CD8-positive, alpha-beta memory T cell (primary cell): ENCODE data around the gene MYO1D. TPM values are rescaled to one million over a fixed set of nuclear protein-coding genes. Genes with fewer than 3 reads are reported as not detected.

ENCODE experiments used
- CTCF ChIA-PET: fragments of 350-600 bp; sonication (Branson Sonifier 250); formaldehyde crosslinking; loops from one replicate; lab custom pipeline; 2021; ENCODE audit warnings: antibody characterized with exemption; lab: Charles Lee
- POLR2A ChIA-PET: fragments of 350-600 bp; sonication (Branson Sonifier 250); formaldehyde crosslinking; loops from one replicate; lab custom pipeline; 2021; ENCODE audit warnings: antibody characterized with exemption; lab: Charles Lee
- DNase-seq, 5 donors: peaks; one replicate each; pipeline versions ENCODE4 v3.0.0 to v3.0.0-alpha.2; 2020 to 2022; ENCODE audit warnings: mixed read lengths in 1 of 5
- H3K27ac ChIP-seq: one replicate; pipeline ENCODE4 v1.7.0; 2013; ENCODE audit warnings: low read depth, mild to moderate bottlenecking, low read length, moderate library complexity
- H3K27me3 ChIP-seq: 2 replicates; pipeline ENCODE4 v1.7.0; 2013; ENCODE audit warnings: low read length, mild to moderate bottlenecking; ENCODE audit not compliant: insufficient read depth, poor library complexity, severe bottlenecking
- H3K36me3 ChIP-seq: 2 replicates; pipeline ENCODE4 v1.7.0; 2013; ENCODE audit warnings: mild to moderate bottlenecking, low read length, moderate library complexity; ENCODE audit not compliant: insufficient read depth
- H3K4me1 ChIP-seq: 2 replicates; pipeline ENCODE4 v1.7.0; 2013; ENCODE audit warnings: mild to moderate bottlenecking, low read length, moderate library complexity; ENCODE audit not compliant: insufficient read depth
- H3K4me3 ChIP-seq: 2 replicates; pipeline ENCODE4 v1.7.0; 2013; ENCODE audit warnings: mild to moderate bottlenecking, low read length
- H3K9me3 ChIP-seq: 2 replicates; pipeline ENCODE4 v1.7.0; 2013; ENCODE audit warnings: mild to moderate bottlenecking, low read length
- H3K27ac Mint-ChIP-seq, 8 donors: one replicate each; pipeline ENCODE4 v1.8.0; 2020 to 2021; ENCODE audit warnings: mixed read lengths in 8 of 8, mild to moderate bottlenecking in 6 of 8, inconsistent platforms in 3 of 8, moderate library complexity in 3 of 8
- H3K27me3 Mint-ChIP-seq, 2 donors: one replicate each; pipeline ENCODE4 v1.8.0; 2020 to 2021; ENCODE audit warnings: mixed read lengths in 2 of 2, mild to moderate bottlenecking in 1 of 2, moderate library complexity in 1 of 2
- H3K36me3 Mint-ChIP-seq, 3 donors: one replicate each; pipeline ENCODE4 v1.8.0; 2020 to 2021; ENCODE audit warnings: mixed read lengths in 3 of 3, inconsistent platforms in 1 of 3, mild to moderate bottlenecking in 1 of 3
- H3K4me1 Mint-ChIP-seq, 3 donors: one replicate each; pipeline ENCODE4 v1.8.0; 2020 to 2021; ENCODE audit warnings: mixed read lengths in 3 of 3, inconsistent platforms in 1 of 3, mild to moderate bottlenecking in 1 of 3
- H3K4me3 Mint-ChIP-seq, 7 donors: one replicate each; pipeline ENCODE4 v1.8.0; 2020 to 2021; ENCODE audit warnings: mixed read lengths in 7 of 7, mild to moderate bottlenecking in 6 of 7, moderate library complexity in 4 of 7, inconsistent platforms in 2 of 7
- H3K9me3 Mint-ChIP-seq, 5 donors: one replicate each; pipeline ENCODE4 v1.8.0; 2020 to 2022; ENCODE audit warnings: mixed read lengths in 5 of 5, mild to moderate bottlenecking in 3 of 5, moderate library complexity in 2 of 5, inconsistent platforms in 1 of 5
- polyA plus RNA-seq: library from polyadenylated mRNA; unstranded; fragments of 300-500 nt; fragmentation: Illumina TruSeq; gene quantifications from one replicate; pipeline ENCODE4 v1.2.3, GENCODE V29; 2021
- total RNA-seq, 2 experiments: library from RNA; stranded (reverse); gene quantifications; one replicate each; pipeline ENCODE4 v1.2.3, GENCODE V29; 2021

MYO1D gene
- total and polyA plus RNA-seq, 3 experiments from 2014 or later = 9.0 to 15.8 (median 11.5) TPM

GRCh38 chr17:32695864-32696263 lies 181.1 kb downstream of the MYO1D start:
- H3K4me1 ChIP-seq = no peaks in the 10 kb centered on the region
- no peak overlapping the region for H3K27ac ChIP-seq
- no peaks in the 10 kb centered on the region for H3K9me3 ChIP-seq
- no peaks in the 10 kb centered on the region for H3K27me3 ChIP-seq
- no peaks in the 10 kb centered on the region for H3K27me3 Mint-ChIP-seq
- ChIA-PET CTCF (no interaction called here), POLR2A (no interaction called here)
- no peak overlapping the region for H3K4me3 Mint-ChIP-seq
- no peaks in the 10 kb centered on the region for H3K36me3 ChIP-seq
- H3K9me3 Mint-ChIP-seq = no peaks in the 10 kb centered on the region
- no peak overlapping the region for H3K27ac Mint-ChIP-seq
- no peak for DNase-seq
- peaks cover 16 to 23% (median 20%) of the 10 kb centered on the region in 3 donors for H3K4me1 Mint-ChIP-seq
- no peak overlapping the region for H3K4me3 ChIP-seq
- peaks cover 3 to 9% (median 4%) of the 10 kb centered on the region in 3 donors for H3K36me3 Mint-ChIP-seq

GRCh38 chr17:32693194-32693897 lies 183.6 kb downstream of the MYO1D start:
- Mint-ChIP-seq H3K9me3 (no peaks in the 10 kb centered on the region), H3K4me1 (peaks cover 16 to 25% (median 23%) of the 10 kb centered on the region in 3 donors), H3K27me3 (no peaks in the 10 kb centered on the region), H3K36me3 (peaks cover 1 to 9% (median 4%) of the 10 kb centered on the region in 3 donors), H3K27ac (peak overlapping the region in 3 of 8 donors; percentile 3 to 35 (median 20)), H3K4me3 (no peak overlapping the region)
- Histone ChIP-seq H3K9me3 (no peaks in the 10 kb centered on the region), H3K4me1 (no peaks in the 10 kb centered on the region), H3K27ac (no peak overlapping the region), H3K4me3 (no peak overlapping the region), H3K27me3 (no peaks in the 10 kb centered on the region), H3K36me3 (no peaks in the 10 kb centered on the region)
- ChIA-PET CTCF (no interaction called here), POLR2A (no interaction called here)
- no peak for DNase-seq

- Histone ChIP-seq H3K4me3 (no peak overlapping the region), H3K27ac (no peak overlapping the region), H3K9me3 (no peaks in the 10 kb centered on the region), H3K4me1 (no peaks in the 10 kb centered on the region), H3K27me3 (no peaks in the 10 kb centered on the region), H3K36me3 (no peaks in the 10 kb centered on the region)
- H3K27ac Mint-ChIP-seq = peak overlapping the region in 7 of 8 donors; percentile 35 to 87 (median 77)
- no peaks in the 10 kb centered on the region for H3K9me3 Mint-ChIP-seq
- H3K27me3 Mint-ChIP-seq = no peaks in the 10 kb centered on the region
- ChIA-PET CTCF (no interaction called here), POLR2A (no interaction called here)
- H3K36me3 Mint-ChIP-seq = peaks cover 1 to 9% (median 4%) of the 10 kb centered on the region in 3 donors
- H3K4me3 Mint-ChIP-seq = peak overlapping the region in 5 of 7 donors; percentile 13 to 49 (median 36)
- peaks cover 16 to 25% (median 23%) of the 10 kb centered on the region in 3 donors for H3K4me1 Mint-ChIP-seq
- peak in 1 of 5 donors; percentile 6 for DNase-seq
Measured at GRCh38 chr17:32692179-32692578, 184.7 kb downstream of the MYO1D start.

GRCh38 chr17:32689348-32689747 lies 187.6 kb downstream of the MYO1D start:
- Mint-ChIP-seq H3K4me3 (no peak overlapping the region), H3K27me3 (no peaks in the 10 kb centered on the region), H3K9me3 (no peaks in the 10 kb centered on the region), H3K4me1 (peaks cover 16 to 25% (median 23%) of the 10 kb centered on the region in 3 donors), H3K27ac (no peak overlapping the region), H3K36me3 (peaks cover 3 to 25% (median 5%) of the 10 kb centered on the region in 3 donors)
- no peaks in the 10 kb centered on the region for H3K36me3 ChIP-seq
- H3K27ac ChIP-seq = no peak overlapping the region
- POLR2A ChIA-PET = no interaction called here
- H3K9me3 ChIP-seq = no peaks in the 10 kb centered on the region
- no peak overlapping the region for H3K4me3 ChIP-seq
- H3K27me3 ChIP-seq = no peaks in the 10 kb centered on the region
- H3K4me1 ChIP-seq = no peaks in the 10 kb centered on the region
- CTCF ChIA-PET = no interaction called here
- DNase-seq = no peak

- Mint-ChIP-seq H3K4me1 (peaks cover 16 to 22% (median 16%) of the 10 kb centered on the region in 3 donors), H3K27ac (peak overlapping the region in 1 of 8 donors; percentile 6), H3K27me3 (no peaks in the 10 kb centered on the region), H3K36me3 (peaks cover 5 to 23% (median 5%) of the 10 kb centered on the region in 3 donors), H3K4me3 (no peak overlapping the region), H3K9me3 (no peaks in the 10 kb centered on the region)
- ChIA-PET CTCF (no interaction called here), POLR2A (no interaction called here)
- no peak for DNase-seq
- H3K9me3 ChIP-seq = no peaks in the 10 kb centered on the region
- no peaks in the 10 kb centered on the region for H3K27me3 ChIP-seq
- H3K4me3 ChIP-seq = no peak overlapping the region
- no peak overlapping the region for H3K27ac ChIP-seq
- H3K4me1 ChIP-seq = no peaks in the 10 kb centered on the region
- no peaks in the 10 kb centered on the region for H3K36me3 ChIP-seq
Measured at GRCh38 chr17:32688221-32688620, 188.7 kb downstream of the MYO1D start.

- H3K36me3 Mint-ChIP-seq = peaks cover 5 to 19% (median 5%) of the 10 kb centered on the region in 3 donors
- H3K4me1 Mint-ChIP-seq = no peaks in the 10 kb centered on the region
- H3K27me3 Mint-ChIP-seq = no peaks in the 10 kb centered on the region
- no peak overlapping the region for H3K27ac Mint-ChIP-seq
- H3K9me3 ChIP-seq = no peaks in the 10 kb centered on the region
- POLR2A ChIA-PET = no interaction called here
- no peaks in the 10 kb centered on the region for H3K4me1 ChIP-seq
- no peak overlapping the region for H3K4me3 ChIP-seq
- H3K4me3 Mint-ChIP-seq = no peak overlapping the region
- CTCF ChIA-PET = no interaction called here
- no peaks in the 10 kb centered on the region for H3K9me3 Mint-ChIP-seq
- H3K36me3 ChIP-seq = no peaks in the 10 kb centered on the region
- no peak overlapping the region for H3K27ac ChIP-seq
- H3K27me3 ChIP-seq = no peaks in the 10 kb centered on the region
- no peak for DNase-seq
Measured at GRCh38 chr17:32684087-32684958, 192.6 kb downstream of the MYO1D start.

GRCh38 chr17:32673964-32674363 lies 203.0 kb downstream of the MYO1D start:
- Histone ChIP-seq H3K36me3 (no peaks in the 10 kb centered on the region), H3K27ac (no peak overlapping the region), H3K4me1 (no peaks in the 10 kb centered on the region), H3K4me3 (no peak overlapping the region), H3K9me3 (no peaks in the 10 kb centered on the region), H3K27me3 (no peaks in the 10 kb centered on the region)
- Mint-ChIP-seq H3K4me3 (no peak overlapping the region), H3K4me1 (peaks cover 0 to 6% (median 3%) of the 10 kb centered on the region in 3 donors), H3K27me3 (no peaks in the 10 kb centered on the region), H3K27ac (no peak overlapping the region), H3K36me3 (peaks cover 0 to 4% (median 2%) of the 10 kb centered on the region in 3 donors), H3K9me3 (no peaks in the 10 kb centered on the region)
- POLR2A ChIA-PET = no interaction called here
- CTCF ChIA-PET = no interaction called here
- no peak for DNase-seq

GRCh38 chr17:32672711-32673110 lies 204.2 kb downstream of the MYO1D start:
- H3K4me3 Mint-ChIP-seq = no peak overlapping the region
- ChIA-PET POLR2A (no interaction called here), CTCF (interaction anchor here (1.3 kb wide), 1 partner anchor 14 kb away, joined by 6 read pairs; no protein-coding TSS in a partner anchor)
- H3K36me3 ChIP-seq = no peaks in the 10 kb centered on the region
- H3K4me1 ChIP-seq = no peaks in the 10 kb centered on the region
- no peak for DNase-seq
- no peaks in the 10 kb centered on the region for H3K9me3 ChIP-seq
- no peak overlapping the region for H3K27ac Mint-ChIP-seq
- peaks cover 0 to 6% (median 3%) of the 10 kb centered on the region in 3 donors for H3K4me1 Mint-ChIP-seq
- H3K27ac ChIP-seq = no peak overlapping the region
- H3K9me3 Mint-ChIP-seq = no peaks in the 10 kb centered on the region
- H3K27me3 Mint-ChIP-seq = no peaks in the 10 kb centered on the region
- H3K36me3 Mint-ChIP-seq = peaks cover 0 to 4% (median 2%) of the 10 kb centered on the region in 3 donors
- H3K27me3 ChIP-seq = no peaks in the 10 kb centered on the region
- no peak overlapping the region for H3K4me3 ChIP-seq
